ENCODE results near the gene GOLGA6L24. TPM values are rescaled to one million over a fixed set of nuclear protein-coding genes. Genes with fewer than 3 reads are reported as not detected.
"Not testable (repeated sequence)": the region's sequence is repeated elsewhere in the genome, so short reads cannot be mapped to it uniquely, and the experiment has no call there.

The GOLGA6L24 gene, protein sequence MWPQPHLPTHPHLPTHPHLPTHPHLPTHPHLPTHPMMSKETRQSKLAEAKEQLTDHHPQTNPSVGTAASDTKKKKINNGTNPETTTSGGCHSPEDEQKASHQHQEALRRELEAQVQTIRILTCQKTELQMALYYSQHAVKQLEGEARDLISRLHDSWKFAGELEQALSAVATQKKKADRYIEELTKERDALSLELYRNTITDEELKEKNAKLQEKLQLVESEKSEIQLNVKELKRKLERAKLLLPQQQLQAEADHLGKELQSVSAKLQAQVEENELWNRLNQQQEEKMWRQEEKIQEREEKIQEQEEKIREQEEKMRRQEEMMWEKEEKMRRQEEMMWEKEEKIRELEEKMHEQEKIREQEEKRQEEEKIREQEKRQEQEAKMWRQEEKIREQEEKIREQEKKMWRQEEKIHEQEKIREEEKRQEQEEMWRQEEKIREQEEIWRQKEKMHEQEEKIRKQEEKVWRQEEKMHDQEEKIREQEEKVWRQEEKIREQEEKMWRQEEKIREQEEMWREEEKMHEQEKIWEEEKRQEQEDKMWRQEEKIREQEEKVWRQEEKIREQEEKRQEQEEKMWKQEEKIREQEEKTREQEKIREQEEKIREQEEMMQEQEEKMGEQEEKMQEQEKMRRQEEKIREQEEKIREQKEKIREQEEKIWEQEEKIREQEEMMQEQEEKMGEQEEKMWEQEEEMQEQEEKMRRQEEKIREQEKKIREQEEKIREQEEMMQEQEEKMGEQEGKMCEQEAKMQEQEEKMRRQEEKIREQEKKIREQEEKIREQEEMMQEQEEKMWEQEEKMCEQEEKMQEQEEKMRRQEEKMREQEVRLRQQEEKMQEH
- not detected for polyA plus RNA-seq (2012; ENCODE audit: low read depth, missing spikeins)

DNA sequence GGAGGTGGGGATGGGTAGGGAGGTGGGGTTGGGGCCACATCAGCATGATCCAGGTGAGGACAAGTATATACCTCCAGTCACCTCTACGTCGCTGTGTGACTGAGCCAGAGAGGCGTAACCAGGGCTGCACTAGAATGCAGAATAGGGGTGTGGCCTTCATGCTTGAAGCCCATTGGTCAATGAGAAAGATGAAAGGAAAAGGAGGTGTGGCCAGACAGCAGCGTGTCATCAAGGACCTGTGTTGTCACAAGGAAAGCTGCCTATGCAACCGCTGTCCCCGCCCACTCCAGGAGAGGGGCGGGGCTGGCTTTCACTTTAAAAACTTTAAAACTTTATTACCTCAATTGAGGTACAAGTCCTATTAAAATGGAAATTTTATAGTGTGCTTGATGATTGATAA lies at the start of gene GOLGA6L24:
TSS of gene GOLGA6L24 (minus strand) at position 101 of the 400 bp plus-strand sequence. CDS start at position 40, 61 bp downstream.
- FAIRE-seq: not testable (repeated sequence)

DNA sequence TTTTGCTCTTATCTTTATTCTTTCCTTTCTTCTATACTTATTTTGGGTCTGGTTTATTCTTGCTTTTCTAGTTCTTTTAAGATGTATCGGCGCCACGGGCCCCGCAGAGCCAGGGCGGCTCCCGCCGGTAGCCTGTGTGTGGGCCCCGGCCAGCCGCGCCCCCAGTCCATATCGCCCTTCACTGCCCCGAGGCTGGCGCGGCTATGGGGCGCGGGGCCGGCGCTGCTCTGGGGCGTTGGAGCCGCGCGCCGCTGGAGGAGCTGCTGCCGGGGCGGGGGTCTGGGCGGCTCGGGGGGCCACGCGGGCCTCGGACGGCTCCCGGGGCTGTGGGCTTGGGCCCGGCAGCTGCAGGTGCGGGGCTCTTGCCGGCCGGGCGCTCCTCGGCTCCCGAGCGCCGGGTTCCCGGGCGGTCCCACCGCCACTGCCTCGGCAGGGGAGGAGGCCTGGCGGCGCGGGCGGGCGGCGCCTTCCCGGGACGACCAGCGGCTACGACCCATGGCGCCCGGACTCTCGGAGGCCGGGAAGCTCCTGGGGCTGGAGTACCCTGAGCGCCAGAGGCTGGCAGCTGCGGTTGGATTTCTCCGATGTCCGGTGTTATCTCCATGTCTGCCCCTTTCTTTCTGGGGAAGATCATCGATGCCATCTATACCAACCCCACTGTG lies 45.0 kb upstream of the GOLGA6L24 start:
- not testable (repeated sequence) for DNase-seq (ENCODE audit: insufficient read length, low spot score); FAIRE-seq

More for the DNA sequence above, at the start of gene GOLGA6L24:
- not testable (repeated sequence) for DNase-seq (ENCODE audit: insufficient read length, low spot score)

DNA sequence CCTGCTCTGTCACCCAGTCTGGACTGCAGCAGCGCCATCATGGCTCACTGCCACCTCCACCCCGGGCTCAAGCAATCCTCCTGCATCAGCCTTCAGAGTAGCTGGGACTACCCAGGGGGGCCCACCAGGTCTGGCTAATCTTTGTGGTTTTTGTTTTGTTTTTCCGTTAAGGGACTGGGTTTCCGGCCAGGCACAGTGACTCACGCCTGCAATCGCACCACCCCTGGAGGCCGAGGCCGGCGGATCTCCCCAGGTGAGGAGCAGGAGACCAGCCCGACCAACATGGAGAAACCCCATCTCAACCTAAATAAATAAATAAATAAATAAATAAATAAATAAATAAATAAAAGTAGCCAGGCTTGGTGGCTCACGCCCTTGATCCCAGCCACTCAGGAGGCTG lies 38.1 kb upstream of the GOLGA6L24 start:
- FAIRE-seq; DNase-seq (ENCODE audit: insufficient read length, low spot score): not testable (repeated sequence)

DNA sequence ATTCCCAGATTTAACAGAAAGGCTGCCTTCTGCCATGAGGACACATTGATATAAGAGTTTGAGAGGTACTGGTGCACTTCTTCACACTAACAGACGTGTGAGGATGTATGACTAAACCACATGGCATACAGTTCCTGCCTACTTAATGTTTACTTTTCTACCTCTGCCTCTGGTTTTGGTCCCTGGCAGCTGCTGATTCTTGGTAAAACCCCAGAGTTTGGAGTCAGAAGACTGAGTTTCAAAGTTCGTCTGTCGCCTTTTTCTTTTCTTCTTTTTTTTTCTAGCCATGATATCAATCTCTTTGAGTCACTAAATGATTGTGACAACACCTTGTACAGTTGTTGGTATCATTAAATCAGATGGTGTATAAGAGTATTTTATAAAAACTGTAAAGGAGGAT lies 22.2 kb upstream of the GOLGA6L24 start:
- DNase-seq (ENCODE audit: insufficient read length, low spot score); FAIRE-seq: not testable (repeated sequence)

DNA sequence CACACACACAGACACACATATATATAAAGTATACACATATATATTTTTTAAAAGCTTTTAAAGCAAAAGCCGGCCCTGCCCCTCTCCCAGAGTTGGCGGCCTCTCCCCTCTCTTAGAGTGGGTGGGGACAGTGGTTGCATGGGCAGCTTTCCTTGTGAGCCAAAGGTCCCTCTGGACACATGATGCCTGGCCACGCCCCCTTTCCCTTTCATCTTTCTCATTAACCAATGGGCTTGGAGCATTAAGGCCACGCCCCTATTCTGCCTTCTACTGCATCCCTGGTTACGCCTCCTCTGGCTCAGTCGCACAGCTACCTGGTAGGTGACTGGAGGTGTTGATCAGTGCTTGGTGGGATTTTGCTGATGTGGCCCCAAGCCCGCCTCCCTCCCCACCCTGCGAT lies 20.5 kb upstream of the GOLGA6L24 start, which contains the start of gene GOLGA8F:
TSS of gene GOLGA8F (plus strand) at position 301 of the 400 bp plus-strand sequence. CDS start at position 399, 98 bp downstream.
- FAIRE-seq; DNase-seq (ENCODE audit: insufficient read length, low spot score): not testable (repeated sequence)

DNA sequence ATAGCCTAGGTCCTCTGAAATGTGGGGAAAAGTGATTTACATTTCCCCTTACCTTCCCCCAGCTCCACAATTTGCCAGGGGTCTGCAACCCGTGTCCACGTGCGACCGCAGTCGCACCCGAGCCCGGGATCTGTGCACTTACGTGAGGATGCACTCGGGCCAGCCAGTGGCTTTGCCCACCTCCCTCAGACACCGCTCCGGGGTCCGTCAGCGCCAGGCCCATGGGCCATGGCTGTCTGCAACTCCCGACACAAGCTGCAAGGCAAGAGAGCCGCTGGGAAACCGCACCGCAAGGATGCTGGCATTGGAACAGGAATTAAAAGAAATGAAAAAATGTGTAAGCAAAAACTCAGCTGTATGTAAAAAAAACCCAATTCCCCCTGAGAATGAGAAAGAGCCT lies 7.6 kb upstream of the GOLGA6L24 start:
- not testable (repeated sequence) for FAIRE-seq; DNase-seq (ENCODE audit: insufficient read length, low spot score)

DNA sequence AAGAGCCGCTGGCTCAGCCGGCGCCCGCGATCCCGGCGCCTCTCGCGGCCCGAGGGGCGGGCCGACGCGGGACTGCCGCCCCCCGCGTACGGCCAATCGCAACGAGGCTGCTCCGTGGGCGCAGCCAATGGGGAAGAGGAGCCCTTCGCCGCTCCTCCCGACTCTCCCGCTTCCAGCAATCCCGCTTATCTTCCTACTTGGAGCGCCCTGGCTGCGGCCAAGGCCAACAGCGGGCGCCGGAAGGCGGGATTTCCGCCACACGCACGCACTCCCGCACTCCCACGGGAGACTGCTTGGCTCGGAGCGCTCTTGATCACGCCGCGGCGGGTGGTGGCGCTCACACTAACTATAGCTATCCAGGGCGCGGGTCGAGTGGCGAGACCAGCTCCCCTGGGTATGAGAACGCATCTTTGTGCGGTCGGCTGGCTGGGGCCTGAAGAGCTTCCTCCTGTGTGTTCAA lies 35.7 kb downstream of the GOLGA6L24 start, which contains the start of gene HERC2:
TSS of gene HERC2 (minus strand) at position 51 of the 460 bp plus-strand sequence. CDS start 746 bp downstream, outside the sequence.
- DNase-seq (ENCODE audit: insufficient read length, low spot score); FAIRE-seq: not testable (repeated sequence)

DNA sequence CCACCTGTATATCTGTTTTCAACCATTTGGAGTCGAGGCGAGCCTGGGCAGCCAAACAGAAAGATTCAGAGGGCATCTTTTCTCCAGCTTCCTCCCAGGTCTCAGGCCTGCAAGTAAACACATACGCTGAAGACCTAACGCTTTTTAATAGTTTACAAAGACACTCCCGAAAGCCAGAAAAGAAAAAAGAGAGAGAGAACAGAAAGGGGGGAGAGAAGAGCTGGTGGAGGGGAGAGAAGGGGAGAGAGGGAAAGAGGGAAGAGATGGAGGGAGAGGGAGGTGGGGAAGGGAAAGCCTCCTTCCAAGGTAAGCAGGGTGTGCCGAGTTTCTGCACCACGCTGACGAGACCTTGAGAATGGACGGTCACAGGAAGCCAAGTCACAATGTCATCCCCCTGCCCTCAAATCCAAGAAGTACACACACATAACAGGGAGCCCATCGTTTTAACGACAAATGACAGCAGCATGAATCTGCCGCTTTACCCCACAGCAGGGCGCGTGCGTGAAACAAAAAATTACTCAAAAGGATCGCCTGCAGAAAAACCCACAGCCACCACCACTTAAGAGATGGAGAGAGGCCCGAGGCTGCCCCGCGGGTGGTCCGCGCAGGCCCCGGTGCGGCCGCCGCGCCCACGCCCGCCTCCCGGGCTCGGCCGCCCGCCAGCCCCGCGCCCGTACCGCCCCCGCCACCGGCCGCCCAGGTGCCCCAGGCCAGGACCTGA lies 36.4 kb downstream of the GOLGA6L24 start:
- DNase-seq (ENCODE audit: insufficient read length, low spot score); FAIRE-seq: not testable (repeated sequence)

DNA sequence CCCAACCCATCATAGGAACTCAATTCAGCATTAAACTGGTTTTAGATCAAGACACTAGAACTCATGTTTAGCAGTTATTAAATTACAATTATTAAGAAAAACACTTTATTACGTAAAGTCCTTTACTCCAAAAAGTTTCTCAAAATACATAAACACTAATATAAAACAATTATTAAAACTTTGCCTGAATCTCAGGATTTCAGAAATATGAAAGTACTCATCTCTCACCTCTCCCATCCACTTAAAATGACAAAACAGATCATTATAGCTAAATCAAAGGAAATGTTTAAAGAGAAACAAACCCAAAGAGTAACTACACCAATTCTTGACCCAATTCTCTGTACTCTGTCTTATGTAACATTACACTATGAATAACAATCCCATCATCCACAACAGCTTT lies 38.2 kb downstream of the GOLGA6L24 start:
- FAIRE-seq; DNase-seq (ENCODE audit: insufficient read length, low spot score): not testable (repeated sequence)

DNA sequence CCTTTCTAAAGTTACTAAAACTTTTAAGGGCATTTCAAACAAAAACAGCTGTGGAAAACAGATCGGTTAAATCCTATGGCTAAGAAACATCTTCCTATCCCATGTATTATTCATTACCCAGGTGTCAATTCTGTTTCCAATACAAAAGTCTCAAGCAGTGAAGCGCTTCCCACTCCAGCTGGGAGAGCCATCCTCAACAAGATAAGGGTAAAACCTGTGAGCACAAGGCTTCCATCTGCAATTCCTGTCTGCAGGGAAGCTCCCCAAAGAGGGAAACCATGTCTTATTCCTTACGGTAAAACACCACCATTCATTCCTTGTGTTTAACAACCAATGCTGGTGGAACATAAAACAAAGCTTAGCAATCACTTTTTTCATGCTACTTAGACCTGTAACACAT lies 39.1 kb downstream of the GOLGA6L24 start:
- DNase-seq (ENCODE audit: insufficient read length, low spot score); FAIRE-seq: not testable (repeated sequence)

DNA sequence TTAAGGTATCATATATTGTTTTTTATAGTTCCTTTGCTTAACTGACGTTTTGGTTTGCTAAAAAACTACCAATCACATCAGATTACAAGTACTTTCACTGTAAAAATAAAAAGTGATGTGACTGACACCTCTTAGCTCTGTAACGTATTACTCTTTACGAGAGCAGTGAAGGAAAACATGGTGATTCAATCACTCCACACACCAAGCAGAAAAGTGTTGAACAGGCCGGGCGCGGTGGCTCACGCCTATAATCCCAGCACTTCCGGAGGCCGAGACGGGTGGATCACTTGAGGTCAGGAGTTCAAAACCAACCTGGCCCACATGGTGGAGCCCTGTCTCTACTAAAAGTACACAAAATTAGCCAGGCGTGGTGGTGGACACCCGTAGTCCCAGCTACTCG lies 39.8 kb downstream of the GOLGA6L24 start:
- not testable (repeated sequence) for FAIRE-seq; DNase-seq (ENCODE audit: insufficient read length, low spot score)

DNA sequence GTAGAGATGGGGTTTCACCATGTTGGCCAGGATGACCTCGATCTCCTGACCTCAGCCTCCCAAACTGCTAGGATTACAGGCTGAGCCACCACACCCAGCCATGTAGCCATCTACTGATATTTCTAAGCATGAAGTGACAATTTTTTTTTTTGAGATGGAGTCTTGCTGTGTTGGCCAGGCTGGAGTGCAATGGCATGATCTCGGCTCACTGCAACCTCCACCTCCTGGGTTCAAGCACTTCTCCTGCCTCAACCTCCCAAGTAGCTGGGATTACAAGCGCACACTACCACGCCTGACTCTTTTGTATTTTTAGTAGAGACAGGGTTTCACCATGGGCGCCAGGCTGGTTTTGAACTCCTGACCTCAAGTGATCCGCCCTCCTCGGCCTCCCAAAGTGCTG lies 40.9 kb downstream of the GOLGA6L24 start:
- not testable (repeated sequence) for FAIRE-seq; DNase-seq (ENCODE audit: insufficient read length, low spot score)

DNA sequence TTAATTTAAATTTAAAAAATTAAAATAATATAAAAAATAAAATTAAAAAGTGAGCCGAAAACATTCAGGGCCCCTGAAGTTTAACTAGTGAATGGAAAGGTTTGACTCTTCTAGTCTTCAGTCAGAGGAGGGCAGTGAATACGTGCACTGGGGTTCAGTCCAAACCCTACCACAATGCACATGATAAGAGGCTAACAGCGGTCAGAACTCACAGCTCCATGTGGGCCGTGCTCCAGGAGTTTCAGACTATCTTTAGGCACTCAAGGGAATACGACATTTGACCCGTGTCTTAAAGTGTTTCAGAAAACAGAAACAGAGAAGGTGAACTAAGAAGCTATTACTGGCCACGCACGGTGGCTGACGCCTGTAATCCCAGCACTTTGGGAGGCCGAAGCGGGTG lies 47.4 kb downstream of the GOLGA6L24 start:
- DNase-seq (ENCODE audit: insufficient read length, low spot score); FAIRE-seq: not testable (repeated sequence)

DNA sequence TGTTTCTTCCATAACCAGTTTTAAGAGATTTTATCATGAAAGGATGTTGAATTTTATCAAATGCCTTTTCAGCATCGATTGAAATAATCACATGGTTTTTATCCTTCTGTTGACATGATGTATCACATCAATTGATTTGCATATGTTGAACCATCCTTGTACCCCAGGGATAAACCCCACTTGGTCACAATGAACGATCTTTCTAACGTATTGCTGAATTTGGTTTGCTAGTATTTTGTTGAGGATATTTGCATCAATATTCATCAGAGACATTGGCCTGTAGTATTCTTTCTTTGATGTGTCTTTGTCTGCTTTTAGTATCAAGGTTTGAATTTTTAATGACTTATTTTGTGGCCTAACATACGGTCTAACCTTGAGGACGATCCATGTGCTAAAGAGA lies 49.2 kb downstream of the GOLGA6L24 start:
- not testable (repeated sequence) for FAIRE-seq; DNase-seq (ENCODE audit: insufficient read length, low spot score)

All from GM12891 (cell line).